GM21576 (cell line): ENCODE results near the gene TMEM120B.
"Not testable (repeated sequence)": the region's sequence is repeated elsewhere in the genome, so short reads cannot be mapped to it uniquely, and the experiment has no call there.

Experiments
- ATAC-seq: cut with Tn5 transposase; IDR thresholded peaks from one replicate; pipeline ENCODE4 v1.9.1; 2021; ENCODE audit warnings: mild to moderate bottlenecking, moderate library complexity; ENCODE audit not compliant: unreplicated experiment

Gene TMEM120B

DNA sequence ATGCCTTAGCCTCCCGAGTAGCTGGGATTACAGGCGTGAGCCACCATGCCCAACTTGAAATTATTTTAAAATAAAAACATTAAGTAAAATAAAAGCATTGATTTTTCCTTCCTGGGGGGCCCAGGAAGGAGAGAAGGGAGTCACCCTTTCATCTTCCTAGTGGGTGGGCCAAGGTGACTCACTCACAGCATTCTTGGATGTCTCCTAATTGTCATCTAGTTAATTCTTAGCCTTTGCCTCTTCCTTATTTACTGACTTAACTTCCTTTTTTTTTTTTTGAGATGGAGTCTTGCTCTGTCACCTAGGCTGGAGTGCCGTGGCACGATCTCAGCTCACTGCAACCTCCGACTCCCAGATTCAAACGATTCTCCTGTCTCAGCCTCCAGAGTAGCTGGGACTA, 29.2 kb downstream of the TMEM120B start:
- no peak for ATAC-seq

DNA sequence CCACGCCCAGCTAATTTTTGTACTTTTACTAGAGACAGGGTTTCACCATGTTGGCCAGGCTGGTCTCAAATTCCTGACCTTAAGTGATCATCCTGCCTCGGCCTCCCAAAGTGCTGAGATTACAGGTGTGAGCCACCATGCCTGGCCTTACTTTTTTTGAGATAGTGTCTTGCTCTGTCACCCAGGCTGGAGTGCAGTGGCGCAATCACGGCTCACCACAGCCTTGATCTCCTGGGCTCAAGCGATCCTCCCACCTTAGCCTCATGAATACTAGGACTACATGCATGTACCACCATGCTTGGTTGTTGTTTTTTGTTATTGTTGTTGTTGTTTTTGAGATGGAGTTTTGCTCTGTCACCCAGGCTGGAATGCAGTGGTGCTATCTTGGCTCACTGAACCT, 33.0 kb downstream of the TMEM120B start:
- not testable (repeated sequence) for ATAC-seq

DNA sequence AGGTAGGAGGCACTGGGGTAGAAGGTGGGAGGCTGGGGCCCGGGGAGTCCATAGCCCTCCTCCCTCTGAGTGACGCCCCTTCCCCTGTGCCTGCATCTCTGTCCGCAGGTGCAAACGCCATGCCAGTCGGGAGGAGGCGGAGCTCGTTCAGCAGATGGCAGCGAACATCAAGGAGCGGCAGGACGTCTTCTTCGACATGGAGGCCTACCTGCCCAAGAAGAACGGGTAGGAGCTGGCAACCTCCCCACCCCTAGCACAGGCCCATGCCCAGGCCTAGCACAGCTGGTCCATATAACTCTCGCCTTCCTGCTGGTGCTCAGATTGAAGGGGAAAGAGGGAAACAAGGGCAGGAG, 35.6 kb downstream of the TMEM120B start:
- no peak for ATAC-seq

GRCh38 chr12:121748571-121749265, 36.2 kb downstream of the TMEM120B start:
- ATAC-seq = no peak

GRCh38 chr12:121749267-121749666, 36.7 kb downstream of the TMEM120B start:
- no peak for ATAC-seq

GRCh38 chr12:121750507-121750955, 38.0 kb downstream of the TMEM120B start:
- no peak for ATAC-seq

DNA sequence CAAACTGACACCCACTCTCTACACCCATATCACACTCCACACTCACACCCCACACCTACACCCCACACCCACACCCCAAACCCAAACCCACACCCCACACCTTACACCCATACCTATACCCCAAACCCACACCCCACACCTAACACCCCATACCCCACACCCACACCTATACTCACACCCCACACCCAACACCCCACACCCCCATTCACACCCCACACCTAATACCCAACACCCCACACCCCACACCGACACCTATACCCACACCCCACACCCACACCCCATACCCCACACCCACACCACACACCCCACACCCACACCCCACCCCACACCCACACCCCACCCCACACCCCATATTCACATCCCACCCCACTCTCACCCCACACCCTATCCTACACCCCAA, 38.5 kb downstream of the TMEM120B start:
- no peak for ATAC-seq

DNA sequence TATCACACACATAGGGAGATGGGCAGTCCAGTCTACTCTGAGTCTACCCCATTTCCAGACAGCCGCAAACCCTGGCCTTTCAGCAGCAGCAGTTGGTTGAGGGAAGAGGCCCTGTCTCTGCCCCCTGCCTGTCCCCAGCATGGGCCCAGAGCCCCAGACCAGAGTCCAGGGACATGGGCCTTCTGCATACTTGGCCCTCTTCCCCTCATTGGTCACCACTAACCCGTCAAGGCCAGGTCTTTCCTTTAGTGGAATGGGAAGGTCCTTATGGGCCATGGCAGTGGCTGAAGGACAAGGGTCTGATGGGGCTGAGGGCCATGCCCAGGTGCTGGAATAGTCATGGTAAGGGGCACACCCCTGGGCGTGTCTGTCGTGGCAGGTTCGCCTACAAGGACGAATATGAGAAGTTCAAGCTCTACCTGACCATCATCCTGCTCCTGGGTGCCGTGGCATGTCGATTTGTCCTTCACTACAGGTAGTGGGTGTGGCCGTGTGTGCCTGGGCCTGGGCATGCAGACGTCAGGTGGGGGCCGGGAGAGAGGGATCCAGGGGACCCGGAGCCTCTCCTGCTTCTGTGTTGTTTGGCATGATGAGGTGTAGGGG, 39.3 kb downstream of the TMEM120B start:
- no peak for ATAC-seq

DNA sequence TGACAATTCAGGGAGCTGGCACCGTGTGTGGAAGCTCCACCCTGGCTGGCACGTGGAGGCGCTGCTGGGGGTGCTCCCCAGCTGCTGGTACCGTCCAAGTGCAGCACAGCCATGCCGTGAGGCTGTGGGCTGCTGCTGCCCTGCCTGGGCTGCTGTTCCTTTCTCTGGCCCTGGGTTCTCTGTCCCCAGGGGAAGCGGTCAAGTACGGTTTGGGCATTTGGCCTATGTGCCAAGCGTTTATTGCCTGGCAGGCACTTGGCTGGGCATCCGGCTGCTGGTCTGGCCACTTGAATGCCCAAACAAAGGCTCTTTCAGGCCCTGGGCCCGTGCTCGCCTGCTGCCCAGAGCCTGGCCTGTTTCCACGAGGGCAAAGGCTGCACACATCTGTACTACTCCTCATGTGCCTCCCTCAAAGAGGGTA, 41.3 kb downstream of the TMEM120B start:
- ATAC-seq = no peak

- no peak for ATAC-seq
These were observed 42.3 kb downstream of the TMEM120B start for GRCh38 chr12:121754836-121755235.

DNA sequence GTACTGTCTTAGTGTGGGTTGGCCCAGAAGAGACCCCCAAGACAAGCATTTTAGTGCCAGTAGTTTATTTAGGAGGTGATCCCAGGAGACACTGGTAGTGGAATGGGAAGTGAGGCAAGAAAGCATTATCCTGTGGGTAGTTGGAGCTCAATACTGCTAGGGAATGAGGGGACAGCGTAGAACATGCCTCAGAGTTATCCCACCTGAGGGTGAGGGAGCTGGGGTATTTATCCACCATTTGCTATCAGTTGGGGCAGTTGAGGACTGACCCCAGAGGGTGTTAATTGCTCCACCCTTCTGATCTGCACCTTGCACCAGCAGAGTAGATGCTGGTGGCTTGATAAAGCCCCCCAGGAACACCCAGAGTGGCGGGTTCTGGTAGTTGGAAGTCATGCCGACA, 43.0 kb downstream of the TMEM120B start:
- ATAC-seq = no peak

DNA sequence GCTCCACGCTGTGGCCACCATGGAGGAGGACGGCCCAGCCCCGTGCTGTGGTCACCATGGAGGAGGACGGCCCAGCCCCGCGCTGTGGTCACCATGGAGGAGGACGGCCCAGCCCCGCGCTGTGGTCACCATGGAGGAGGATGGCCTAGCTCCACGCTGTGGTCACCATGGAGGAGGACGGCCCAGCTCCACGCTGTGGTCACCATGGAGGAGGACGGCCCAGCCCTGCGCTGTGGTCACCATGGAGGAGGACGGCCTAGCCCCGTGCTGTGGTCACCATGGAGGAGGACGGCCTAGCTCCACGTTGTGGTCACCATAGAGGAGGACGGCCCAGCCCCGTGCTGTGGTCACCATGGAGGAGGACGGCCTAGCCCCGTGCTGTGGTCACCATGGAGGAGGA, 46.0 kb downstream of the TMEM120B start:
- ATAC-seq = not testable (repeated sequence)

DNA sequence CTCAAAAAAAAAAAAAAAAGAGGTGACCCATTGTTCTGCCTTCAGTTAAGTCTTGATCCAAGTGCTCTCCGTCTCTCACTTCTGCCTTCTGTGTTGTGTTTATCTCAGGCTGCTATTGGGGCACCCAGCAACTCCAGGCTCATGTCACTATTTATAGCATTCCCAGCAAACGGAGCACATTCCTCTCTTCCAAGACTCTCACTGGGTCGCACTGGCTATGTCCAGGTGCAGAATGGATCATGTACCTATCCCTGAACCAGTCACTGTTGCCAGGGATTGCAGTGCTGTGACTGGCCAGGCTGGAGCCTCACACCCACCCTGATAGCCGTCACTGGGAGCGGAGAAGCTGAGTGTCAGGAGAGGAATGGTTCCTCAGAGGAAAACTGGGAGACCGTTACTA, 49.7 kb downstream of the TMEM120B start:
- ATAC-seq = no peak

DNA sequence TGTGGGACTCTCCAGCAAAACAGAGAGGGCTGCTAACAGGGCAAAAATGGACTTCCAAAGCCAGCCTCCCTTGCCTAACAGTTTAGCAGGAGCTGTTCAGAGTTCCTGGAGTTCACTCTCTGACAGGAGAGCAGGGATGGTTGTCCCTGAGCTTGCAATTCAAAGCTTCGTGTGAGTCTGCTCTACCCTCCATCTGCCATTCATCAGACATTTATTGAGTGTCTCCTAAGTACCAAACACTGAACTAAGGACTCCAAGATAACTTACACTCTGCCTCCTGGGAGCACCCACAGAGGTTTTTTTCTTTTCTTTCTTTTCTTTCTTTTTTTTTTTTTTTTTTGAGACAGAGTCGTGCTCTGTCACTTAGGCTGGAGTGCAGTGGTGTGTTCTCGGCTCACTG, 52.3 kb downstream of the TMEM120B start:
- no peak for ATAC-seq

GRCh38 chr12:121765573-121765972, 53.0 kb downstream of the TMEM120B start:
- no peak for ATAC-seq

DNA sequence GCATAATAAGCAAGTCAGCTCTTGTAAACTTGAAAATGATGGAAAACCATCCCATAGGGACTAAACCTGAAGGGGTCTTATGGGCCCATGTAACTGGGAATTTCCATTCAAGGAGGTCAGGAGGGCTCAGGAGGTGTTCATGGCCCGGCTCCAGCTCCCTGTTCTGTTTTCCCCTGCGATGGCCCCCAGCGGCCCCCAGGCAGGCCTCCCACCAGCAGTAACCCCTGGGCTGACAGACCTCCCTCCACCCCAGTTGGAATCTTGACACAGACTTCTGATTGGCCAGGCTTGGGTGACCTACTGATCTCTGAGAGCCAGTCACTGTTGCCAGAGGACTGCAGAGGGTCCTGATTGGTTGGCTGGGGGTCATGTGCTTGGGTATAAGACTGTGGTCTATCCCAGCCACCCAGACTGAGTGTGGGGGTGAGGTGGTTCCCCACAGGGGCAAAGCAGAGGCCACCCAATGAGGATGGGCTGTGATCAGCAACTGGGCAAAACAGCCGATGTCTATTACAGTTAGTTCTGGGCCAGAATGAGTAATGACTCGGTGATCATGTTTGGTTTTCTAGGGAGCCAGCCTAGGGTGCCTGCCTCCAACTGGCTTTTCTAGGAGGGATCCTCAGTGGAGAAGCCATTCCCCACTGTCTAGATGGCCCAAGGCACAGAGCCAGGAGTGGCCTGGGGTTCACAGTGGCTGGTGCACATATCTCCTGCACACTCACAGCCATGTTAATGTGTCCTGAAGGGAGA, 53.9 kb downstream of the TMEM120B start:
- no peak for ATAC-seq

GRCh38 chr12:121767525-121768016, 55.0 kb downstream of the TMEM120B start:
- ATAC-seq = no peak

DNA sequence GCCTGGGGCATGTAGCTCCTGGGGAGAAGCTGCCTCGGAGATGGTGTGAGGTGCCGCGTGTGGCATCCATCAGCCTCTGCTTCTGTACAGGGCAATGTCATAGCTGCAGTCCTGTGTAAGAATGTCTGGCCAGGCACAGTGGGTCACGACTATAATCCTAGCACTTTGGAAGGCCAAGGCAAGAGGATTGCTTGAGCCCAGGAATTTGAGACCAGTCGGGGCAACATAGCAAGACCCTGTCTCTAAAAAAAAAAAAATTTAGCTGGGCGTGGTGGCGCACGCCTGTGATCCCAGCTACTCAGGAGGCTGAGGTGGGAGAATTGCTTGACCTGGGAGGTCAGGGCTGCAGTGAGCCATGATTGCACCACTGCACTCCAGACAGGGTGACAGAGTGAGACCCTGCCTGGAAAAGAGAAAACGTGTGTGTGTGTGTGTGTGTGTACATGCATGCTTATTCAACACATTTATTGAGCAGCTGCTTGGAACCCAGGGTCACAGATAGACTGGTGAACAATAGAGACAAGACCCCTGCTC, 56.8 kb downstream of the TMEM120B start:
- no peak for ATAC-seq

DNA sequence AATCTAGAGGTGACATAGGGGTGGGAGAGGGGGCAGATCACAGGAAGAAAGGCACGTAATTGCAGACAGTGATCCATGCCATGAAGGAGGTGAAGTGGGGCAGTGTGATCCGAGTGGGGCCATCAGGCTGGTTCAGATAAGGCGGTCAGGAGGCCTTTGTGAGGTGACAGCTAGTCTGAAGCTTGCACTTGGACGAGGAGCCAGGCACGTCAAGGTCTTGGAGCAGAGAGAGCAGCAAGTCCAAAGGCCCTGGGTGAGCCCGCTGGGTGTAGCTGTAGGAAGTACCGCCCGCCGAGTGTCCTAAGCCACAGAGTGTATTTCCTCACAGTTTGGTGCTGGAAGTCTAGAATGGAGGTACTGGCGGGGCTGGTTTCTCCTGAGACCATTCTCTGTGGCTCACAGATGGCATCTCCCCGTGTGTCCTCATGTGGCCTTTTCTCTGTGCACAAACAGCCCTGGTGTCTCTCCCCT, 57.3 kb downstream of the TMEM120B start:
- ATAC-seq = no peak

DNA sequence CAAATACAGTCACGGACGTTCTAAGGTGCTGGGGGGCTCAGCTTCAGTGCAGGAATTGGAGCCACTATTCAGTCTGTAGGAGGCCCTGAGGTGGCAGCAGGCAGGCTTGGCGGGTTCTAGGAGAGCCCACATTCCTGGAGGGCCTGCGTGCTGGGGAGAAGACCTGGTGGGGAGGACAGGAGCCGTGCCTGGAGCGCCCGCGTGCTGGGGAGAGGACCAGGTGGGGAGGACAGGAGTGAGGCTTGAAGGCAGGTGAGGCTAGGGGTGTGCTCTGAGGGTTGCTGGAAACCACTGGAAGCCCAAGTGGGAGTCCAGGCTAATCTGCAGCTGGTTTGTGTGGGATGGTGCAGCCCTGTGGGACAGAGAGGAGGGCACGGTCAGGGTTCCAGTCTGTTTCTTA, 57.8 kb downstream of the TMEM120B start:
- ATAC-seq = no peak

DNA sequence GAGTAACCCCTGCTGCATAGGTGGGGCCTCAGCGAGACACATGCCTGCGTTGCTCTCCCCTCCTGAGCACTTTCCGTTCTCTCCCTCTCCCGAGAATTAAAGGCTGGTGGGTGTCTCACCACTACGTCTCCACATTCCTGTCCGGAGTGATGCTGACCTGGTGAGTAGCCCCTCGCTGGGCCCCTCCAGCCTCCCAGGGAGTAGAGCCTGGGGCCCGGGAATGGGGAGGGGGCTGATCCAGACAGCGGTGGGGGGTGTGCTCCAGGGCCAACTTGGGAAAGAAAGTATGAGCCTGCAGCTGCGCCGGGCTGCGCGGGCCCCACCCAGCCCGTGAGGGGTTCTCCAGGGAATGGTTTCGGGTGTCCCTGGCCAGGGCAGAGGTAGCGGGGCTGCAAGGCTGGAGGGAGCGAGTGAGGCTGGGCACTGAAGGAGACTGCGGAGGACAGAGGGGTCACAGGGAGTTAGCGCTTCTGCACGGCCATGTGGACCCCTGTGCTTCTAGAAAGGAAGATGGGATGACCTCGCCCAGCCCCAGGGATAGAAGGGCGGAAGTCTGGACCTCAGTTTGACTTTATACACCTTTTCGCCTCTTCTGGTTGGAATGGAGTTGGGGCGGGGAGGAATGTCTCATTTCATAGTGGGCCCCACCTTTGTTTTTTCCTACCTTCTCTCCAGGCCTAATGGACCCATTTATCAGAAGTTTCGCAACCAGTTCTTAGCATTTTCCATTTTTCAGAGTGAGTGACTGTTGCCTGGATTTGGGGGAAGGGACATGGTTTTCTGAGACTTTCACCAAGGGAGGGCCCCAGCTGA, 58.5 kb downstream of the TMEM120B start:
- ATAC-seq = no peak
